Measurements from ENCODE around the gene TPST1.
A peak's percentile ranks its signal among the peaks of the same experiment; 100 is the strongest.
"Not testable (repeated sequence)": the region's sequence is repeated elsewhere in the genome, so short reads cannot be mapped to it uniquely, and the experiment has no call there.

Gene TPST1

DNA sequence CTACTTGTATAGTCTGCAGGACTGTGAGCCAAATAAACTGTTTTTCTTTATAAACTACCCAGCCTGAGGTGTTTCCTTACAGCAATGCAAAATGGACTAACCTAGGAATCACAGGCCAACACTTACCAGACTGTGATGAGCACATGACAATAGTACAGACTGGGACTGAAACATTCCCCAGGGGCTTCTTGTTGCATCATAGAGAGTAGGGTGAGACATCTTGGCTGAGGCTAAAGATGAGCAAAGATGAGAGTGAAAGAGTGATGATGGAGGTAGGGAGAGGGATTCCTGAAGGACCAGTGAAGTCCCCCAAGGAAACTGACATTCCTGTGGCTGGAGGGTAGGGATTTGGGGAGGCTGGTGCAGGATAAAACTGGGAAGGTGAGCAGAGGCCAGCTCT is 194.4 kb downstream of the TPST1 start:
- Histone ChIP-seq H3K27me3 (replicated peaks) (no peaks in the 10 kb centered on the region), H3K36me3 (replicated peaks) (no peaks in the 10 kb centered on the region), H3K4me3 (ENCODE audit: low read depth, low read length) (no peak overlapping the region), H3K27ac (no peak overlapping the region)
- TF ChIP-seq, protein P1, sequence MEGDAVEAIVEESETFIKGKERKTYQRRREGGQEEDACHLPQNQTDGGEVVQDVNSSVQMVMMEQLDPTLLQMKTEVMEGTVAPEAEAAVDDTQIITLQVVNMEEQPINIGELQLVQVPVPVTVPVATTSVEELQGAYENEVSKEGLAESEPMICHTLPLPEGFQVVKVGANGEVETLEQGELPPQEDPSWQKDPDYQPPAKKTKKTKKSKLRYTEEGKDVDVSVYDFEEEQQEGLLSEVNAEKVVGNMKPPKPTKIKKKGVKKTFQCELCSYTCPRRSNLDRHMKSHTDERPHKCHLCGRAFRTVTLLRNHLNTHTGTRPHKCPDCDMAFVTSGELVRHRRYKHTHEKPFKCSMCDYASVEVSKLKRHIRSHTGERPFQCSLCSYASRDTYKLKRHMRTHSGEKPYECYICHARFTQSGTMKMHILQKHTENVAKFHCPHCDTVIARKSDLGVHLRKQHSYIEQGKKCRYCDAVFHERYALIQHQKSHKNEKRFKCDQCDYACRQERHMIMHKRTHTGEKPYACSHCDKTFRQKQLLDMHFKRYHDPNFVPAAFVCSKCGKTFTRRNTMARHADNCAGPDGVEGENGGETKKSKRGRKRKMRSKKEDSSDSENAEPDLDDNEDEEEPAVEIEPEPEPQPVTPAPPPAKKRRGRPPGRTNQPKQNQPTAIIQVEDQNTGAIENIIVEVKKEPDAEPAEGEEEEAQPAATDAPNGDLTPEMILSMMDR (IDR thresholded peaks at IDR 0.05; ENCODE audit: low read depth, low read length, missing control alignments) = no peak
- no peak for DNase-seq
- in situ Hi-C loops (cut with HindIII; ENCODE audit: low pct_ligation_motif_present, low sequenced_read_pairs) = no loop called here

DNA sequence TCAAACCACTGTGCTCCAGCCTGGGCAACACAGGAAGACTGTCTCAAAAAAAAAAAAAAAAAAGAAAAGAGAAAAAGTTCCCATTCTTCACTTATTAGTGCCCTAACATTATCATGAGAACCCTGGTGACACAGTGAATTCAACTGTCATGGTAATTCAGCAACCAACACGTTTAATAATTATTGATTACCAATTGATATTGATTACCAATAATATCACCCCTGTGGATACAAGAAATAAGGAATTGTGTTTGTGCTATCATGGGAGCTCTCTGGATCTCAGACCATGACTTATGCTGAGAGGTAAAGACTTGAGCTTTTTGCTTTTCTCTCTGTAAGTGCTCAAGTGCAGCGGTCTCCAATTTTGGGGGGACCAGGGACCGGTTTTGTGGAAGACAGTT is 195.3 kb downstream of the TPST1 start:
- Histone ChIP-seq H3K27ac (no peak overlapping the region), H3K36me3 (replicated peaks) (no peaks in the 10 kb centered on the region), H3K27me3 (replicated peaks) (no peaks in the 10 kb centered on the region), H3K4me3 (ENCODE audit: low read depth, low read length) (no peak overlapping the region)
- in situ Hi-C loops (cut with HindIII; ENCODE audit: low pct_ligation_motif_present, low sequenced_read_pairs) = no loop called here
- TF ChIP-seq, protein P1 (IDR thresholded peaks at IDR 0.05; ENCODE audit: low read depth, low read length, missing control alignments) = no peak
- no peak for DNase-seq

DNA sequence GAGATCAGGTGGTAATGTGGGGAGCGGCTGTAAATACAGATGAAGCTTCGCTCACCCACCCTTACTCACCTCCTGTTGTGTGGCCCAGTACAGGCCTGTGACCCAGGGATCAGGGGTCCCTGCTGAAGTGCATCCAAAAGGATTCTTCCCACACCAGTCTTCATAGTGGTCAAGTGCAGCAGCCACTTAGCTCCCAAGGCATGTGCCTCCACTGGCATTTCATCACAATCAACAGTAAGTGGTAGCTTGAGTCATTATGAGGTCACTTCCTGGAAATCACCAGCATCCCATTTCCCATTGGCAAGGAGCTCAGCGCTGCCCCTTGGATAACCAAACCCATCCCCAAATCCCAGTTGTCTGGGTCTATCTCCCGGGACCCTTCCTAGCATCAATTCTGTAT is 196.0 kb downstream of the TPST1 start:
- H3K4me3 ChIP-seq (ENCODE audit: low read depth, low read length); in situ Hi-C loops (cut with HindIII; ENCODE audit: low pct_ligation_motif_present, low sequenced_read_pairs); H3K36me3 ChIP-seq (replicated peaks); H3K27ac ChIP-seq; H3K27me3 ChIP-seq (replicated peaks): not testable (repeated sequence)
- peak; percentile 24 for DNase-seq

DNA sequence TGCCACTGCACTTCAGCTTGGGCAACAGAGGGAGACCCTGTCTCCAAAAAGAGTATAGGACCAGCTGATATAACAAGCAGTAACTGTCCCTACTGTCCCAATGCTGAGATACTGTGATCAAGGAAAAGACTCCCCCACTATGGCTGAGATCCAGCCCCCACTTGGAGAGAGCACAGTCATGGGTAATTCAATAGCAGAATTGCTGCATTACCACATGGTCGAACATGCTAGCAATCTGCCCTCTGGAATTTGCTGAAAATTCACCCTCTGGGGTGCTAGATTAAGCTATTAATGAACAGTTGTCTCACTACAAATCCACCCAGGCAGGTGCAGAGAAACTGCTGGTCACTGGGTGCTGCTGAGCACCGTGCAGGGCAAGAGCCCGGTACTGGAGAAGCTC is 196.8 kb downstream of the TPST1 start:
- H3K4me3 ChIP-seq (ENCODE audit: low read depth, low read length); H3K36me3 ChIP-seq (replicated peaks); in situ Hi-C loops (cut with HindIII; ENCODE audit: low pct_ligation_motif_present, low sequenced_read_pairs); H3K27ac ChIP-seq; DNase-seq; H3K27me3 ChIP-seq (replicated peaks): not testable (repeated sequence)

DNA sequence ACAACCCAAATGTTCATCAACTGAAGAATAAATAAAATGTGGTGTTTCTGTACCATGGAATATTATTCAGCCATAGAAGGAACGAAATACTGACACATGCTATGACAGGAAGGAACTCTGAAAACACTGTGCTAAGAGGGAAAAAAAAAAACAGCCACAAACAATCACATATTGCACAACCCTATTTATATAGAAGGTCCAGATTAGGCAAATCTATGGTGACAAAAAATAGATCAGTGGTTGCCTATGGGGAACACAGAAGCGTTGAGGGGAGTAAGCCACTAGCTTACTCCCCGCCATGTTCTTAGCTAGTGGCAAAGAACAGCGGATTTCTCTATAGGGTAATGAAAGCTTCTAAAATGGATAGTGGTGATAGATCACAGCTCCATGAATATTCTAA is 198.4 kb downstream of the TPST1 start:
- in situ Hi-C loops (cut with HindIII; ENCODE audit: low pct_ligation_motif_present, low sequenced_read_pairs) = no loop called here
- TF ChIP-seq, protein P1 (IDR thresholded peaks at IDR 0.05; ENCODE audit: low read depth, low read length, missing control alignments) = no peak
- Histone ChIP-seq H3K4me3 (ENCODE audit: low read depth, low read length) (no peak overlapping the region), H3K27me3 (replicated peaks) (no peaks in the 10 kb centered on the region), H3K36me3 (replicated peaks) (no peaks in the 10 kb centered on the region), H3K27ac (no peak overlapping the region)
- no peak for DNase-seq

DNA sequence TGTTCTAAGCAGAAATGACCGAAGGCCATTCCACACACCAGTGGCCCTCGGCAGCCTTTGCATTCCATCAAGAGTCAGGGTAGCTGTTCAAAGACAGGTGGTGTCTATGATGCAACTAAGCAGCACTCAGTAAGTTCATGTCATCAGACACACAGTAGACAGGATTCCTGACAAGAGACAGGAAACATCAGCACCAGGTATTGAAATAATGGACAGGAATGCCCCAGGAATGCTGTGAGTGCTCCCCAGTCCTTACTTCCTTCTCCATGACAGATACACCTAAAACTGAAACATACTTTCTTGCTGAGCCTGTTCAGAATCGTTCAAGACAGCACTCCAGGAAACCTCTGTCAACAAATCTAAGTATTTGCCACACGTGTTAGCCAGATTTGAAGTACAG is 204.4 kb downstream of the TPST1 start:
- TF ChIP-seq, protein P1 (IDR thresholded peaks at IDR 0.05; ENCODE audit: low read depth, low read length, missing control alignments) = no peak
- no peaks in the 10 kb centered on the region for H3K36me3 ChIP-seq (replicated peaks)
- no peaks in the 10 kb centered on the region for H3K27me3 ChIP-seq (replicated peaks)
- no peak for DNase-seq
- in situ Hi-C loops (cut with HindIII; ENCODE audit: low pct_ligation_motif_present, low sequenced_read_pairs) = no loop called here
- H3K27ac ChIP-seq = no peak overlapping the region
- no peak overlapping the region for H3K4me3 ChIP-seq (ENCODE audit: low read depth, low read length)
